HG03097 (cell line): ENCODE results near the gene C1orf56.

Experiments used
- ATAC-seq: cut with Tn5 transposase; IDR thresholded peaks from one replicate; pipeline ENCODE4 v1.9.1; 2021; ENCODE audit not compliant: unreplicated experiment, low FRiP score

C1orf56 gene

GRCh38 chr1:151047591-151047924 is at the start of gene C1orf56:
TSS of gene C1orf56 (plus strand) at chr1:151047751. CDS start at chr1:151047848, 97 bp downstream.
- ATAC-seq, result no peak

GRCh38 chr1:150997949-150998348 is 49.6 kb upstream of the C1orf56 start:
- no peak for ATAC-seq

- no peak for ATAC-seq
Observed at GRCh38 chr1:150999051-150999674, 48.4 kb upstream of the C1orf56 start.

- ATAC-seq, result no peak
Observed at GRCh38 chr1:150999926-151000325, 47.6 kb upstream of the C1orf56 start.

GRCh38 chr1:151000408-151000807 is 47.1 kb upstream of the C1orf56 start:
- no peak for ATAC-seq

GRCh38 chr1:151001602-151002001 is 45.9 kb upstream of the C1orf56 start:
- no peak for ATAC-seq

- no peak for ATAC-seq
Observed at GRCh38 chr1:151002051-151002450, 45.5 kb upstream of the C1orf56 start.

- no peak for ATAC-seq
Observed at GRCh38 chr1:151002611-151003010, 44.9 kb upstream of the C1orf56 start.

GRCh38 chr1:151003180-151003579 is 44.4 kb upstream of the C1orf56 start:
- ATAC-seq, result no peak

- ATAC-seq, result no peak
Observed at GRCh38 chr1:151005729-151006319, 41.7 kb upstream of the C1orf56 start.

- ATAC-seq, result no peak
Observed at GRCh38 chr1:151006327-151007052, 41.1 kb upstream of the C1orf56 start, which contains the start of gene MINDY1. TSS of gene MINDY1 (minus strand) at chr1:151006902. CDS start at chr1:151002617, 4,285 bp downstream.

GRCh38 chr1:151007853-151008243 is 39.7 kb upstream of the C1orf56 start:
- no peak for ATAC-seq

- peak; percentile 75 for ATAC-seq
Observed at GRCh38 chr1:151008244-151009205, 39.0 kb upstream of the C1orf56 start, which contains the start of gene PRUNE1. TSS of gene PRUNE1 (plus strand) at chr1:151008449. CDS start at chr1:151008633, 184 bp downstream.

GRCh38 chr1:151009206-151009587 is 38.4 kb upstream of the C1orf56 start:
- no peak for ATAC-seq

GRCh38 chr1:151009674-151010345 is 37.7 kb upstream of the C1orf56 start:
- no peak for ATAC-seq

GRCh38 chr1:151010346-151010726 is 37.2 kb upstream of the C1orf56 start:
- no peak for ATAC-seq

GRCh38 chr1:151011154-151011850 is 36.2 kb upstream of the C1orf56 start:
- ATAC-seq, result no peak

- no peak for ATAC-seq
Observed at GRCh38 chr1:151012684-151013471, 34.7 kb upstream of the C1orf56 start.

GRCh38 chr1:151013518-151013917 is 34.0 kb upstream of the C1orf56 start:
- ATAC-seq, result no peak
